Body of pancreas (tissue), 4 donors: ENCODE measurements around the gene GMDS.

ENCODE experiments used
- CTCF ChIP-seq, 7 experiments: fragments of 450-650 bp in 4 of 7; fragments of 200-600 bp in 3 of 7; sonication (generic) in 3 of 7; IDR thresholded peaks; one replicate each; pipeline ENCODE4 v1.5.1; 2016 to 2019; ENCODE audit warnings: antibody characterized with exemption in 7 of 7
- POLR2A ChIP-seq, 3 donors: fragments of 450-650 bp; IDR thresholded peaks; one replicate each; pipeline ENCODE4 v1.6.1; 2016; ENCODE audit warnings: antibody characterized with exemption in 3 of 3, mild to moderate bottlenecking in 2 of 3

GRCh38 chr6:1658212-1659005 lies 587.0 kb downstream of the GMDS start:
- TF ChIP-seq CTCF (IDR thresholded peaks at IDR 0.05) (no peak), POLR2A (IDR thresholded peaks at IDR 0.05) (no peak)
